Measurements from ENCODE around the gene WNT9A. TPM values are rescaled to one million over a fixed set of nuclear protein-coding genes. Genes with fewer than 3 reads are reported as not detected.

Gene WNT9A
- total RNA-seq, 1 experiment from 2014 or later: 1.5 TPM

- ATAC-seq (no peak), DNase-seq (ENCODE audit: low spot score) (no peak)
- no peaks in the 10 kb centered on the region for H3K9me3 Mint-ChIP-seq
- peaks cover 4% of the 10 kb centered on the region for H3K4me1 Mint-ChIP-seq
- ChIA-PET POLR2A (no interaction called here), CTCF (interaction anchor here (0.7 to 1.8 kb wide), 5 partner anchors 11 to 181 kb away, joined by 3 to 4 read pairs (median 4); no protein-coding TSS in a partner anchor)
- no peaks in the 10 kb centered on the region for H3K36me3 Mint-ChIP-seq
- no peak overlapping the region for H3K27ac Mint-ChIP-seq
- H3K27me3 Mint-ChIP-seq (ENCODE audit: low read depth): peaks cover 3% of the 10 kb centered on the region; the same call in 1 of the 2 replicates
- TF ChIP-seq TP53 (CRISPR knock-in tag; IDR thresholded peaks at IDR 0.05) (no peak), SMAD3 (CRISPR knock-in tag; IDR thresholded peaks at IDR 0.05; ENCODE audit: borderline replicate concordance) (no peak)
- H3K4me3 Mint-ChIP-seq: no peak overlapping the region
Observed at GRCh38 chr1:227942716-227943261, 4.9 kb downstream of the WNT9A start.

- TF ChIP-seq RORB (CRISPR knock-in tag; IDR thresholded peaks at IDR 0.05) (no peak), GABPB1 (CRISPR knock-in tag; IDR thresholded peaks at IDR 0.05) (no peak), PRRX2 (CRISPR knock-in tag; IDR thresholded peaks at IDR 0.05) (no peak), GRHL2 (CRISPR knock-in tag; IDR thresholded peaks at IDR 0.05; ENCODE audit: insufficient replicate concordance, severe bottlenecking) (no peak), ERG (CRISPR knock-in tag; IDR thresholded peaks at IDR 0.05) (no peak), E2F4 (CRISPR knock-in tag; IDR thresholded peaks at IDR 0.05; ENCODE audit: borderline replicate concordance, low read depth) (no peak), CDX4 (CRISPR knock-in tag; IDR thresholded peaks at IDR 0.05; ENCODE audit: borderline replicate concordance) (no peak), ZNF138 (CRISPR knock-in tag; conservative IDR thresholded peaks at IDR 0.05) (no peak), ZNF671 (CRISPR knock-in tag; IDR thresholded peaks at IDR 0.05) (no peak), E2F1 (CRISPR knock-in tag; IDR thresholded peaks at IDR 0.05) (no peak), ZNF232 (CRISPR knock-in tag; IDR thresholded peaks at IDR 0.05) (no peak), USF2 (CRISPR knock-in tag; IDR thresholded peaks at IDR 0.05) (no peak), ZBTB21 (CRISPR knock-in tag; IDR thresholded peaks at IDR 0.05; ENCODE audit: borderline replicate concordance) (no peak)
- TF ChIP-seq, protein P1, sequence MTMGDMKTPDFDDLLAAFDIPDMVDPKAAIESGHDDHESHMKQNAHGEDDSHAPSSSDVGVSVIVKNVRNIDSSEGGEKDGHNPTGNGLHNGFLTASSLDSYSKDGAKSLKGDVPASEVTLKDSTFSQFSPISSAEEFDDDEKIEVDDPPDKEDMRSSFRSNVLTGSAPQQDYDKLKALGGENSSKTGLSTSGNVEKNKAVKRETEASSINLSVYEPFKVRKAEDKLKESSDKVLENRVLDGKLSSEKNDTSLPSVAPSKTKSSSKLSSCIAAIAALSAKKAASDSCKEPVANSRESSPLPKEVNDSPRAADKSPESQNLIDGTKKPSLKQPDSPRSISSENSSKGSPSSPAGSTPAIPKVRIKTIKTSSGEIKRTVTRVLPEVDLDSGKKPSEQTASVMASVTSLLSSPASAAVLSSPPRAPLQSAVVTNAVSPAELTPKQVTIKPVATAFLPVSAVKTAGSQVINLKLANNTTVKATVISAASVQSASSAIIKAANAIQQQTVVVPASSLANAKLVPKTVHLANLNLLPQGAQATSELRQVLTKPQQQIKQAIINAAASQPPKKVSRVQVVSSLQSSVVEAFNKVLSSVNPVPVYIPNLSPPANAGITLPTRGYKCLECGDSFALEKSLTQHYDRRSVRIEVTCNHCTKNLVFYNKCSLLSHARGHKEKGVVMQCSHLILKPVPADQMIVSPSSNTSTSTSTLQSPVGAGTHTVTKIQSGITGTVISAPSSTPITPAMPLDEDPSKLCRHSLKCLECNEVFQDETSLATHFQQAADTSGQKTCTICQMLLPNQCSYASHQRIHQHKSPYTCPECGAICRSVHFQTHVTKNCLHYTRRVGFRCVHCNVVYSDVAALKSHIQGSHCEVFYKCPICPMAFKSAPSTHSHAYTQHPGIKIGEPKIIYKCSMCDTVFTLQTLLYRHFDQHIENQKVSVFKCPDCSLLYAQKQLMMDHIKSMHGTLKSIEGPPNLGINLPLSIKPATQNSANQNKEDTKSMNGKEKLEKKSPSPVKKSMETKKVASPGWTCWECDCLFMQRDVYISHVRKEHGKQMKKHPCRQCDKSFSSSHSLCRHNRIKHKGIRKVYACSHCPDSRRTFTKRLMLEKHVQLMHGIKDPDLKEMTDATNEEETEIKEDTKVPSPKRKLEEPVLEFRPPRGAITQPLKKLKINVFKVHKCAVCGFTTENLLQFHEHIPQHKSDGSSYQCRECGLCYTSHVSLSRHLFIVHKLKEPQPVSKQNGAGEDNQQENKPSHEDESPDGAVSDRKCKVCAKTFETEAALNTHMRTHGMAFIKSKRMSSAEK (CRISPR knock-in tag; IDR thresholded peaks at IDR 0.05; ENCODE audit: borderline replicate concordance): no peak
- Mint-ChIP-seq H3K4me1 (peaks cover 4% of the 10 kb centered on the region), H3K4me3 (no peak overlapping the region), H3K27ac (no peak overlapping the region), H3K36me3 (no peaks in the 10 kb centered on the region), H3K27me3 (ENCODE audit: low read depth) (peaks cover 1% of the 10 kb centered on the region; the same call in 1 of the 2 replicates), H3K9me3 (no peaks in the 10 kb centered on the region)
- CTCF ChIA-PET: interaction anchor here (0.8 to 1.8 kb wide), 8 partner anchors 11 to 180 kb away, joined by 3 to 5 read pairs (median 4); no protein-coding TSS in a partner anchor
- POLR2A ChIA-PET: no interaction called here
- no peak for ATAC-seq
- DNase-seq (ENCODE audit: low spot score): no peak
Observed at GRCh38 chr1:227942021-227942715, 5.6 kb downstream of the WNT9A start.
